ENCODE data around the gene SNAPC5.
"Not testable (repeated sequence)": the region's sequence is repeated elsewhere in the genome, so short reads cannot be mapped to it uniquely, and the experiment has no call there.

The SNAPC5 gene

GRCh38 chr15:66503780-66504562 is 6.4 kb upstream of the SNAPC5 start:
- no peaks in the 10 kb centered on the region for H3K9me3 ChIP-seq
- no peak for DNase-seq
- H3K27me3 ChIP-seq = no peaks in the 10 kb centered on the region
- no peaks in the 10 kb centered on the region for H3K4me1 ChIP-seq
- peak overlapping the region; percentile 86 for H3K4me3 ChIP-seq (ENCODE audit: low read depth, low read length)
- peaks cover 55% of the 10 kb centered on the region for H3K36me3 ChIP-seq
- no peak for TF ChIP-seq CTCF (IDR thresholded peaks at IDR 0.05; ENCODE audit: low read depth, low read length)

DNA sequence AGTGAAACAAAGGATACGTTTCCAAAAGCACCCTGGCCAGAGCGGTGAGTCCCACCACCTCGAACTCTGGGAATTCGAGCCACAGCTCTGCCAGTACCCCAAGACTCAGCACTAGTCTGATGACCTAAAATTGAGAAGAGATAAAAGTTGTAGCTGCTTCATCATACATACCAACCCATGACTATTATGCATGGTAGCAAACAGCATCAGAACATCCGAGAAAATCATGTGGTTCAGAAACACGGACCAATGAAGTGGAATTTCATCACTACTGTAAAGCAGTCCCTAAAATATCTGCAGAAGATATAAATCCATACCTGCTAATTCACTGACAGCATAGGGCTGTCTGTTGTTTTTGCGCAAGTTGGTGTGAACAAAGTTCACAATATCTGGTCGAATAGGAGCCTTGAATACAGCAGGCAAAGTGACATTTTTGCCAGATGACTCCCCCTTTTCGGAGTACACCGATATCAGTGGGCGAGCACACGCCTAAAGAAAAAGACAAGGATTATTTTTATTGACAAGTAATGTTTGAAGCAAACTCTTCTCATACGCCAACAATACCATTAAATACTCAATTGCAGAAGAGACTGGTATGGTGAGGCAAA is 5.6 kb upstream of the SNAPC5 start:
- peak overlapping the region; percentile 86 for H3K4me3 ChIP-seq (ENCODE audit: low read depth, low read length)
- H3K36me3 ChIP-seq = peaks cover 60% of the 10 kb centered on the region
- DNase-seq, H3K4me1 ChIP-seq, H3K9me3 ChIP-seq, H3K27me3 ChIP-seq: not testable (repeated sequence)

GRCh38 chr15:66502491-66502890 is 4.9 kb upstream of the SNAPC5 start:
- no peak for DNase-seq
- H3K4me3 ChIP-seq (ENCODE audit: low read depth, low read length) = peak overlapping the region; percentile 86
- peaks cover 61% of the 10 kb centered on the region for H3K36me3 ChIP-seq
- H3K27me3 ChIP-seq = no peaks in the 10 kb centered on the region
- H3K9me3 ChIP-seq = no peaks in the 10 kb centered on the region
- no peaks in the 10 kb centered on the region for H3K4me1 ChIP-seq
- TF ChIP-seq CTCF (IDR thresholded peaks at IDR 0.05; ENCODE audit: low read depth, low read length) = no peak

- not testable (repeated sequence) for H3K27me3 ChIP-seq; H3K4me1 ChIP-seq; H3K9me3 ChIP-seq; DNase-seq; H3K4me3 ChIP-seq (ENCODE audit: low read depth, low read length)
- peaks cover 65% of the 10 kb centered on the region for H3K36me3 ChIP-seq
Observed at GRCh38 chr15:66500346-66500745, 2.8 kb upstream of the SNAPC5 start.

GRCh38 chr15:66498501-66499386 is 1.2 kb upstream of the SNAPC5 start:
- peak; percentile 46 for TF ChIP-seq CTCF (IDR thresholded peaks at IDR 0.05; ENCODE audit: low read depth, low read length)

DNA sequence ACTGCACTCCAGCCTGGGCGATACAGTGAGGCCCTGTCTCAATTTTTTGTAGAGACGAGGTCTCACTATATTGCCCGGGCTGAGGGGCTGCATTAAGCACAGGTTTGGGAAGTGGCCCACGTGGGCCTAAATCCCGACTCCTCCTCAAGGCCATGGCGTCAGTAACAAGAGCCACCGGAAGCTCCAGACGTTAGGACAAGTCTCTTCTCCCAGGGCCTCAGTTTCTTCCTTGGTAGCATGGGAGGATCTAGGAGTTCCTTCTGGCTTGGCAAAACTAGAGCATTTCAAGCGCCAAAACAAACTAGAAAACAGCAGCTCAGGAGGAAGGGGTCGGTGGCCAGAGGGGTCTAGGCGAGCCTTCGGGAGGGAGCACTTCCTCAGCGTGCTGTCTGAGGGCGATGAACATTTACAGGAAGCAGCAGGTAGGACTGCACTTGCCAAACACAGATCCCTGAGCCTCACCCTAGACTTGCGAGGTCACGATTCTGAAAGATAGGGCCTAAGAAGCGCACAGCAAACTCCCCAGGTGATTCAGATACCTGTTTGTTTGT is 536 bp downstream of the SNAPC5 start:
- Histone ChIP-seq H3K27me3 (no peaks in the 10 kb centered on the region), H3K9me3 (no peaks in the 10 kb centered on the region), H3K36me3 (peaks cover 67% of the 10 kb centered on the region), H3K4me1 (no peaks in the 10 kb centered on the region), H3K4me3 (ENCODE audit: low read depth, low read length) (peak overlapping the region; percentile 76)
- no peak for TF ChIP-seq CTCF (IDR thresholded peaks at IDR 0.05; ENCODE audit: low read depth, low read length)
- no peak for DNase-seq

More at GRCh38 chr15:66498501-66499386, 1.2 kb upstream of the SNAPC5 start:
- Histone ChIP-seq H3K36me3 (peaks cover 77% of the 10 kb centered on the region), H3K9me3 (no peaks in the 10 kb centered on the region), H3K4me3 (ENCODE audit: low read depth, low read length) (no peak overlapping the region), H3K27me3 (no peaks in the 10 kb centered on the region), H3K4me1 (no peaks in the 10 kb centered on the region)
- no peak for DNase-seq

All from BE2C (cell line).